Omental fat pad (tissue), 4 donors: ENCODE measurements around the gene ARHGEF2. TPM values are rescaled to one million over a fixed set of nuclear protein-coding genes. Genes with fewer than 3 reads are reported as not detected.
A peak's percentile ranks its signal among the peaks of the same experiment; 100 is the strongest.

ENCODE experiments used
- ATAC-seq: fragments of 150-250 bp; one replicate; pipeline ENCODE4 v1.9.1; 2016; ENCODE audit warnings: mild to moderate bottlenecking, moderate library complexity; ENCODE audit not compliant: low FRiP score
- DNase-seq: peaks from one replicate; pipeline ENCODE4 v3.0.0-alpha.2; 2019; ENCODE audit warnings: low spot score
- CTCF ChIP-seq, 3 donors: fragments of 450-650 bp; IDR thresholded peaks; one replicate each; pipeline ENCODE4 v1.5.1; 2016 to 2017; ENCODE audit warnings: antibody characterized with exemption in 3 of 3, mild to moderate bottlenecking in 3 of 3, moderate library complexity in 2 of 3
- total RNA-seq, 4 donors: library from RNA; depleted of rRNA; stranded (reverse); fragments of >200 nt; gene quantifications; one replicate each; pipeline ENCODE4 v1.1.0, GENCODE V29; 2016

ARHGEF2 gene
- total RNA-seq, 4 donors from 2014 or later, result 89.5 to 151 (median 98.6) TPM

- no peak for TF ChIP-seq CTCF (IDR thresholded peaks at IDR 0.05)
- no peak for ATAC-seq
- DNase-seq, result no peak
Observed at GRCh38 chr1:155975375-155976061, 2.8 kb downstream of the ARHGEF2 start.

DNA sequence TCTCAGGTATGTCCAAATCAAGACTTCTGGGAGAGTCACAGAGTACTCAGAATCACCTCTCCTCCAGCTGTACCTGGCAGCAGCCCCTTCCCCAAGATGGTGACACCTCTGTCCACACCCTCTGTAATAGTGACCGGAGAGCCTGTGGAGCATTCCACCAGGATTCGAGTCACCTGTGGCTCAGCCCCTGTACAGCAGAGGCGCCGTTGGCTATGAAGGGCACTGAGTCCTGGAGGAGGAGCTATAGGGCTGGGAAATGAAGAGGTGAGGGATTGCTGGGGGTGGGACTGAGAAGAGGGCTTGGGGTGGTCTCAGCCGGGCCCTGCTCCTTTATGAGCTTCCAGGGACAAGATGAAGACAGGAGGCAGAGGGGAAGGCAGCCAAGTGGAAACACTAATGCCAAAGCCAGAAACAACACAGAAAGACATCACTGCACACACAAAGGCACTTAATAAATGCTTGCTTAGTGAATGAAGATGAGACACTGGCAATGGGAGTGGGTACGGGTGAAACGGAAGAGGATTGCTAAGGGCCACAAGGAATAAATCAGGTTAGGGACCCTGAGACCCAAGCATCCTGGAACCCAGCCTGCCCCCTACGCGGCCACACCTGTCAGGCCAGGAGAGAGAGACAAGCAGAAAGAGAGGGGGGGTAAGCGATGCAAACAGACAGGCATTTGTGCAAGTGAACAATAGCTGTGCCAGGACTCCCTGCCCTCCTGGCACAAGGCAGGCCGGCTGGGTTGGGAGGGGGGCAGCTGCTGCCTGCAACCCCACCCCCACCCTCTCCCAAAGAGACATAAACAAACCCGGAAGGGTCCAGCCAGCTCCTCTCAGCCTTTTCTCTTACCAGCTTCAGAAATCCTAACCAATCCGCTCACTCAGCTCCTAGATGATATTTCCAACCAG lies 3.9 kb downstream of the ARHGEF2 start:
- DNase-seq (no peak), ATAC-seq (no peak)
- TF ChIP-seq CTCF (IDR thresholded peaks at IDR 0.05), result no peak

GRCh38 chr1:155973723-155974122 lies 4.6 kb downstream of the ARHGEF2 start:
- no peak for TF ChIP-seq CTCF (IDR thresholded peaks at IDR 0.05)
- no peak for DNase-seq
- no peak for ATAC-seq

DNA sequence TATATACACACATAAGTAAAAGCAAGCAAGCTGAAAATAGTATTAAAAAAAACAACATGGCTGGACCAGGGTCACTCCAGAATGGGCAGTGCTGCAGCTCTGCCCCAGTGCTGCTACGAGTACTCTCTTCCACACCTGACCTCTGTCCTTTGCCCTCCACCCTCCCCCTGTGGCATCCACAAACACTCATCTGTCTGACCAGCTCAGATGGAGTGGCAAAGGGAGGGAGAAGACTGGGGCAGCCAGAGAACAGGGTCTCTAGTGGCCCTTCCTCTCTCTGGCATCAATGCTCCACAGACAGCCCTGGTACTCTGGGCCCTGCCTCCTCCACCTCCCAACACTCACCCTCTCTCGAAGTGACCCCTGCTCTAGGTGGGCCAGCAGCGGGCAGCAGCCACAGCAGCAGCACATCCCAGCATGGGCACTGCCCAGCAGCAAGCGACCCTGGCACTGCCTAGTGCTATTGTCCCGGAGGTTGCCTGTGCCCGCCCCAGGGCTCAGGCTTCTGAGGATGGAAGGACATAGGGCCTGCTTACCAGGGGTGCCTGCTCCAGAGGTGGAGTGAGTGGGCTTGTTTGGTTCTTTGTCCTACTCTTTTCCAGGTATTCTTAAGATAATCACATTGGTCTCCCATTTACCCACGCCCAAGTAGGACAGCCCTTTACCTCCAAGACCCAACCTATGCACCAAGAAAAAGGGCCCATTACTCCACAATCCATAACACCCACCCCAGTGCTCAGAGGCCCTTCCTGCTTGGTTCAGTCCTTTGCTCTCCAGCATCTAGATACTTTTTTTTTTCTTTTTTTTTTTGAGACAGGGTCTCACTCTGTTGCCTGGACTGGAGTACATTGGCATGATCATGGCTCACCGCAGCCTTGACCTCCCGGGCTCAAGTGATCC lies 6.2 kb downstream of the ARHGEF2 start:
- ATAC-seq, result no peak
- DNase-seq, result no peak
- TF ChIP-seq CTCF (IDR thresholded peaks at IDR 0.05), result no peak

- TF ChIP-seq CTCF (IDR thresholded peaks at IDR 0.05), result no peak
- DNase-seq, result no peak
- peak; percentile 79 for ATAC-seq
Observed at GRCh38 chr1:155970531-155971167, 7.7 kb downstream of the ARHGEF2 start.

GRCh38 chr1:155969377-155969791 lies 9.0 kb downstream of the ARHGEF2 start:
- ATAC-seq, result no peak
- DNase-seq, result no peak
- TF ChIP-seq CTCF (IDR thresholded peaks at IDR 0.05), result no peak
